Measurements from ENCODE around the gene SSB.
"Not testable (repeated sequence)": the region's sequence is repeated elsewhere in the genome, so short reads cannot be mapped to it uniquely, and the experiment has no call there.

Gene SSB

GRCh38 chr2:169798718-169799592 lies at the start of gene SSB:
Gene SSB (plus strand): TSS chr2:169798871. CDS start chr2:169800961, 2,090 bp downstream.
- H3K27ac ChIP-seq: peak within 1 kb of the TSS; percentile 78
- DNase-seq (ENCODE audit: low read depth, low spot score): peak; percentile 65

GRCh38 chr2:169752752-169753151 lies 45.9 kb upstream of the SSB start:
- DNase-seq (ENCODE audit: low read depth, low spot score): no peak
- H3K27ac ChIP-seq: no peak overlapping the region

- no peak overlapping the region for H3K27ac ChIP-seq
- DNase-seq (ENCODE audit: low read depth, low spot score): no peak
Measured at GRCh38 chr2:169755083-169755870, 43.4 kb upstream of the SSB start.

DNA sequence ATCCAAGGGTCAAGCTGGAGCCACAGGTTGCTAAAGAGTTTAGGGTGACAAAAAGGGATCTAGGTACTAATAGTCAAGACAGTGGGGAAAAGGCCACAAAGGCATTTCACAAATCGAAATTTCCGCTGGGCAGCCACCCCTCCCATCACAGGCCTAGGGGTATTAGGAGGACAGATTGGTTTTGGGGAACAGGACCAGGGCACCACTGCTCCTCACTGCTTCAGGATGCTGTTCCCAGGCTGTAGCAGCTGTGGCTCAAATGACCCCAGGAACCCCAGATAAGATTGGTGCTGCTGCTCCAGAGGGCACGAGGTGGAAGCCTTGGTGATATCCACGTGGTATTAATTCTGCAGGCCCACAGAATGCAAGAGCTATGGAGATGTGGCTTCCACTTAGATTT lies 42.3 kb upstream of the SSB start:
- no peak for DNase-seq (ENCODE audit: low read depth, low spot score)
- no peak overlapping the region for H3K27ac ChIP-seq

GRCh38 chr2:169757356-169757755 lies 41.3 kb upstream of the SSB start:
- DNase-seq (ENCODE audit: low read depth, low spot score): no peak
- H3K27ac ChIP-seq: no peak overlapping the region

DNA sequence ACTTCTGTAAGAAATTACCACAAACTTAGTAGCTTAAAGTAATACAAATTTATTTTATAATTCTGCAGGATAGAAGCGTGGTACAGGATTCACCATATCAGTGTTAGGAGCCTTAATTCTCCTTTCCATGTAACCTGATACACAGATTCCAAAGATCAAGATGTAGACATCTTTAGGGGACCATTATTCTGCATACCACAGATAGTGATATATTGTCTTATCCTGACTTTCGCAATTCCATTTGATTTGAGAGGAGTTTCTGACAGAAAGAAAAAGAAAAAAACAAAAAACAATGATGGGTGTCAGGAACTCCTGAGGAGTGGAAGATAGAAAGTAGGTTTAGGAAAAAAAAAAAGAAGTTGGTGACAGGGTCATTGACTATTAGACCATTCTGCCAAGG lies 40.9 kb upstream of the SSB start:
- no peak overlapping the region for H3K27ac ChIP-seq
- no peak for DNase-seq (ENCODE audit: low read depth, low spot score)

DNA sequence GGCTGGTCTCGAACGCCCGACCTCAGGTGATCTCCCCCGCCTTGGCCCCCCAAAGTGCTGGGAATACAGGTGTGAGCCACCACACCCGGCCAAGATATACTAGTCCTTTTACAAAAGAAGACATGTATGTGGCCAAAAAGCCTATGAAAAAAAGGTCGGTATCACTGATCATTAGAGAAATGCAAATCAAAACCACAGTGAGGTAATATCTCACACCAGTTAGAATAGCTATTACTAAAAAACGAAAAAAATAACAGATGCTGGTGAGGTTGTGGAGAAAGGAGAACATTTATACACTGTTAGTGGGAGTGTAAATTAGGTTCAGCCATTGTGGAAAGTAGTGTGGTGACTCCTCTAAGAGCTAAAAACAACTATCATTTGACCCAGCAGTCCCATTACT lies 38.7 kb upstream of the SSB start:
- DNase-seq (ENCODE audit: low read depth, low spot score): no peak
- no peak overlapping the region for H3K27ac ChIP-seq

- H3K27ac ChIP-seq; DNase-seq (ENCODE audit: low read depth, low spot score): not testable (repeated sequence)
Measured at GRCh38 chr2:169760798-169761197, 37.9 kb upstream of the SSB start.

DNA sequence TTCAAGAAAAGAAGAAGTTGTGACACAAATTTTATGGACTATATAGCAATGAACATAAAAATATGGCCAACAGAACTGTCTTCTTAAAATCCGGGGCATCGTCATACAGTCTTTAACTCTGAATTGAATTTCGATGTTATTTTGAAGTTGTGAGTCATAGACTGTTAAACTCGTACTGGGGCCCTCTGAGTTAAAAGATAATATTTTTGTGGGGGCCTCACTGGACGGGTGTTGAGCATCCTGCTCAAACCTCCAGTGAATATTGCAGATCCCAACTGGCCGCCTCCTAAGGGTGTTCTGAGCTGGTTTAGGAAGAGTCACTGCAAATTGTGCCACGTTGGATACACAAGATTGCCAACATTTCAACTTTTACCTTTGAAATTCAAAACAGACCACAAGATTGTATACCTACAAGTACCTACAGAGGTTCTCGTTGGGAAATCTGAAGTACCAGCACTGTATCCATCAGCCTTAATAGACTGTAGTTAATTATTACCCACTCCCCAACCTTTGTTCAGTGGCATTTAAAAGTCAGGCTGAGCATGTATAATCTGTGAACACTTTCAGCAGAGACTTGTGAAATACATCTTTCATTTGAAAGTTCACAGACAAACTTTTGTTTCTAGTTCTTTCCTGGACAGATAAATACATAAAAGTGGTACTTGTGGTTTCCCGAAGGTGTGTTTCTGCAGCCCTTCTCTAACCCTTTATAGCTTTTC lies 37.3 kb upstream of the SSB start:
- DNase-seq (ENCODE audit: low read depth, low spot score): no peak
- H3K27ac ChIP-seq: no peak overlapping the region

- no peak overlapping the region for H3K27ac ChIP-seq
- no peak for DNase-seq (ENCODE audit: low read depth, low spot score)
Measured at GRCh38 chr2:169761970-169762292, 36.7 kb upstream of the SSB start.

DNA sequence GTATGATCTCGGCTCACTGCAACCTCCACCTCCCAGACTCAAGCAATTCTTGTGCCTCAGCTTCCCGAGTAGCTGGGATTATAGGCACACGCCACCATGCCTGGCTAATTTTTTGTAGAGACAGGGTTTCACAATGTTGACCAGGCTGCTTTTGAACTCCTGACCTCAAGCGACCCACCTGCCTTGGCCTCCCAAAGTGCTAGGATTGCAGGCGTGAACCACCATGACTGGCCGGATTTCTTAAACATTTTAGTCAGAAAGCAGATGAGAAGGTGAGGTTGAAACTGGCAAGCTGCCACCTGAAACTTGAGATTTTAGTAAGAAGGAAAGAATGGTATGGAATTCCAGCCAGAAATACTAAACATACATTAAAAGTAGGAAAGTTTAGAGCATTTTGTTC lies 33.1 kb upstream of the SSB start:
- peak overlapping the region; percentile 20 for H3K27ac ChIP-seq
- DNase-seq (ENCODE audit: low read depth, low spot score): peak; percentile 31

DNA sequence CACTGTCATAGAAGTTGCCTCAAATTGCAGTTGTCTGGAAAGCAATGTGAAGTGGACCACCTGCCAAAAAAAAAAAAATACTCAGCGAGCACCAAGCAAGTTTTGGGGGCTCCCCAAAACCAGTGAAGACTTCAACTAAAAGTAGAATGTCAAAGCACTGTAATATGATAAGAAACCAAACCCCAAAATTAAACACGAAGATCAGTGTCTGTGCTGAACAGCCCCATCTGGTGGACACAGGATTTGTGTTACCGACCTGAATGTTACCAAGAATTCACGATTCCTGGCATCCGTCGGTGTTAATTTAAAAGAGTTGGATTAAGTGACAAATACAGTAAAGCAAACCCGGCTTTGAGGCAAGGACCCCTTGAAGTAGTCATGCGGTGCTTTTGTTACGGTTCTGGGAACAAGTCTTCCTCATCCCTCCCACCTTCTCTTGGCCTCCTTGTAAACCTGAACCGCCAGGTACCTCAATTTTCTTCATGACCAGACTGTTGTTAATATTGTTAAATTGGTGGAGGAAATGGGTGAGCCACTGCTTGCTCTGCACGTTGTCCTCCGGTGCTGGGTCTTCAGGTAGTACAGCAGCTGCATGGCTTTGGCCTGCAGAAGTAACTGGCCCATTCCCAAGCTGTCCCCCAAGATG lies 31.3 kb upstream of the SSB start:
- H3K27ac ChIP-seq: no peak overlapping the region
- no peak for DNase-seq (ENCODE audit: low read depth, low spot score)

- no peak overlapping the region for H3K27ac ChIP-seq
- no peak for DNase-seq (ENCODE audit: low read depth, low spot score)
Measured at GRCh38 chr2:169768262-169768995, 30.2 kb upstream of the SSB start.

- no peak overlapping the region for H3K27ac ChIP-seq
- DNase-seq (ENCODE audit: low read depth, low spot score): no peak
Measured at GRCh38 chr2:169771021-169771420, 27.6 kb upstream of the SSB start.

- no peak for DNase-seq (ENCODE audit: low read depth, low spot score)
- no peak overlapping the region for H3K27ac ChIP-seq
Measured at GRCh38 chr2:169771612-169772011, 27.1 kb upstream of the SSB start.

- H3K27ac ChIP-seq: no peak overlapping the region
- no peak for DNase-seq (ENCODE audit: low read depth, low spot score)
Measured at GRCh38 chr2:169772651-169773050, 26.0 kb upstream of the SSB start.

- DNase-seq (ENCODE audit: low read depth, low spot score): no peak
- no peak overlapping the region for H3K27ac ChIP-seq
Measured at GRCh38 chr2:169775354-169775753, 23.3 kb upstream of the SSB start.

- no peak overlapping the region for H3K27ac ChIP-seq
- DNase-seq (ENCODE audit: low read depth, low spot score): no peak
Measured at GRCh38 chr2:169775765-169776164, 22.9 kb upstream of the SSB start.

GRCh38 chr2:169776252-169776761 lies 22.4 kb upstream of the SSB start:
- no peak overlapping the region for H3K27ac ChIP-seq
- no peak for DNase-seq (ENCODE audit: low read depth, low spot score)

GRCh38 chr2:169778446-169778845 lies 20.2 kb upstream of the SSB start:
- no peak for DNase-seq (ENCODE audit: low read depth, low spot score)
- no peak overlapping the region for H3K27ac ChIP-seq
